GM18508 (cell line): Measurements from ENCODE around the gene RASA3.

Experiments
- ATAC-seq: cut with Tn5 transposase; IDR thresholded peaks from one replicate; pipeline ENCODE4 v1.9.1; 2021; ENCODE audit warnings: moderate number of reproducible peaks; ENCODE audit not compliant: insufficient read depth, unreplicated experiment

RASA3 gene

DNA sequence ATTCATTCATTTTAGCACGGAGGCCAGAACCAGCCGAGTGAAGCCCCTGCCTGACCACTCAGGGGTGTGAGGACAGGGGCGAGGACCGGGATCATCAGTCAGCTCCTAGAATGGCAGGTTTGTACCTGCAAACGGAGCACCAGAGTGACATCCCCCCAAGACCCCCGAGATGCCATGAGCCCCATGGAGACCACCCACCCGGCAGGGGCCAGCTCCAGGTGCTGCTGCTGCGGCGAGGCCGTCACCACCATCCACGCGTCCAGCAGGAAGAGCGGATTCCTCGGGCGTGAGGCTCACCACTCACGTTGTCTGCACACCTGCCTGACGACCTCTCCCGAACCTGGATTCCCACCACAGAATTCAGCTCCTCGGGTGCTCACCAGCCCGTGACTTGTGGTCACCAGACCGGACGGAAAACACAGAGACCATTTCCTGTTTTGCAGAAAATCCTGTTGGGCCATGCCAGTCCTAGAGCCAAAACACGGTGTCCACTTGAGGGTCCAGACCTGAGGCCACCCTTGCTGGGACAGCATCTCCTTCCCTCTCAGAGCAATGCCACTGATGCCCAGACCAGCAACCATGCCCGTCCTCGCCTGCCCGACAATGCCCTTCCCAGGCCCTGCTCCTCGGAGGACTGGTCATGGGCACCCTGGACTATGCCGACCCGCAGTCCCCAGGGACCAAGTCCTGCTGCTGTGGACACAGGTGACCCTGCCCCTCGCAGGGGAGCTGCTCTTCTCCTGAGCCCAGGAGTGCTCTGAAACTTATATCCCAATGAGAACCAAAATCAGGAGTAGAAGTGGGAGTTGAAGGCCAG lies 74.2 kb downstream of the RASA3 start:
- no peak for ATAC-seq

DNA sequence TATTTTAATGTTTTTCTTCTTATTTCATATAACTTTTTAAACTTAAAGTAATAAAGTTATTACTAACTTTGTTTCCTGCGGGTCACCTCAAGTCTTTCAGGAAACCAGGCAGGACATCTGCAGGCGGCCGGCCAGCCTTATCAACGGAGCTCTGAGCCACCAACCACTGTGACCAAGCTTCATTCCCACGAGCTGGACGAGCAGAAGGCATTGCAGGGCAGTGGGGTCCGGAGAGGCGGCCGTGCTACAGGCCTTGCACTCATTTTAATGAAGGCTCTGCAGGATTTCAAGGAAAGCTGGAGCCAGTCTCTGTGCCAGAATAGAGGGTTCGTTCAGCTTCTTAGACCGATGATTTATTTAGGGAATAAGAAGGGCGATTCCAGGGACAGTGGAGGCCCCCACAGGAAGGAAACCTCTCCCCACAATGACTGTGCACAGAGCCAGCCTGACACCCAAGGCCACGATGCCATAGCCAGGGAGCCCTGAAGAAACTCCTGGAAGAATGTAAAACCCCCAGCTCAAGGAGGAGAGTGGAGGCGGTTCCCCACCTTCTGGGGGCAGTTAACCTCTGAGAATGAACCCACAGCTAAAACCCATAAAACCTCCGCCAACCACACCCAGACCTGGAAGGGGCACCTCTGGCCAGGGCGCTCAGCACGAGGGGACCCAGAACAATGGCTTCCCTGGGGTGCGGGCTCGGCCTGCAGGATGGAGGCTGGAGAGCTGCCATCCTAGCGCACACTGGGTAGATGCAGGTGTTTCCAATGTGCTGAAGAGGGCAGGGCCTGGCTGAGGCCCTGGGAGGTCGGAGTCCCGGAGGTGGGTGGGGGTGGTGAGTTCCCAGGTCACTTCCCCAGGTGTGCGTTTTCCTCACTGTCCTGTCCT lies 75.0 kb downstream of the RASA3 start:
- ATAC-seq = no peak

DNA sequence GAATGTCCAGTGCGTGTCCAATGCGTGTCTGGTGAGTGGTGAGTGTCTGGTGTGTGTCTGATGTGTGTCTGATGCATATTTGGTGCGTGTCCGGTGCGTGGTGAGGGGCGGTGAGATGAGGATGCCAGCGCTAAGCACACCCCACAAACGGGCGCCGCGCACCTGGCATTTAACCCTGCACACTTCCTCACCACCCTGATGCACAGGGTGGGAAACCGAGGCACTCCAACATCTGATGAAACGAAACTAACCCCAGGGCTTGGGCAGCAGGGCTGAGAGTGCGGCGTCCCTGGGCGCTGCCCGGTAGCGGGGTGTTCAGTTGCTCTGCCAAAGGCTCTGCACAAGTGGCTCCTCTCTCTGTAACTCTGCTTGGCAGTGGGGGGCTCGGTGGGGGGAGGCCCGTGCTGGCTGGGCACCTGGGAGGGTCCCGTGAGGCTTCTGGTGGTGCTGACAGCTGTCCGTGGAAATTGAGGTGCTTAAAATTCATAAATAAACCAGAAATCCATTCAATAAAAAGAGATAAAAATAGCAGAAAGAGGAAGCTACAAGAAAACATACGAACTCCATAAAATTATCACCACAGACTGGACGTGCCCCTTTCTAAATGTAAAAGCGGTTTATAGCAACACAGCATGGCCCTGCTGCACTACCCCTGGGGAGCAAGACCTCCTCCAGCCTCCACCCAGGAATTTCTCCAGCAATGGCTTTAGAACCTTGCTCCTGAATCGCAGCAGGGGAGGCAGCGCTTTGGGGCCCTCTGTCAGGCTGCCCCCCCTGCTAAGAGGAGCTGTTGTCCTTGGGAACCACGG lies 76.0 kb downstream of the RASA3 start:
- ATAC-seq = no peak

GRCh38 chr13:114055766-114056165 lies 76.7 kb downstream of the RASA3 start:
- ATAC-seq = no peak

- no peak for ATAC-seq
Measured at GRCh38 chr13:114054830-114055439, 77.5 kb downstream of the RASA3 start.

DNA sequence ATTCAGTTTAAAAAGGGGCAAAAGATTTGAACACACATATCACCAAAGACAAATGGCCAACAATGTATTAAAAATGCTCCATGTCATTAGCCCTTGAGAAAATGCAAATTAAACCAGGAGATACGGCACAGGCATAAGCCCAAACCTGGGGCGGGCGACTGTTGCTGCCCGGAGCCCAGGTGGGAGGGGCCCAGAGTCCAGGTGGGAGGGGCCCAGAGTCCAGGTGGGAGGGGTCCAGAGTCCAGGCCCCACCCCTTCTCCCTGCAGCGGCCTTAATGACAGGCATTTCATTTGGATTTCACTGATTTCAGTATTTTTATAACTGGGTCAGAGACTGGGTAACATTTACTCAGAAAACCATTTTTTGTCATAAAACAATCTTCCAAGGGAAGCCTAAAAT lies 78.2 kb downstream of the RASA3 start:
- no peak for ATAC-seq

GRCh38 chr13:114053026-114053425 lies 79.4 kb downstream of the RASA3 start:
- no peak for ATAC-seq

- ATAC-seq = no peak
Measured at GRCh38 chr13:114050536-114051450, 81.6 kb downstream of the RASA3 start.

DNA sequence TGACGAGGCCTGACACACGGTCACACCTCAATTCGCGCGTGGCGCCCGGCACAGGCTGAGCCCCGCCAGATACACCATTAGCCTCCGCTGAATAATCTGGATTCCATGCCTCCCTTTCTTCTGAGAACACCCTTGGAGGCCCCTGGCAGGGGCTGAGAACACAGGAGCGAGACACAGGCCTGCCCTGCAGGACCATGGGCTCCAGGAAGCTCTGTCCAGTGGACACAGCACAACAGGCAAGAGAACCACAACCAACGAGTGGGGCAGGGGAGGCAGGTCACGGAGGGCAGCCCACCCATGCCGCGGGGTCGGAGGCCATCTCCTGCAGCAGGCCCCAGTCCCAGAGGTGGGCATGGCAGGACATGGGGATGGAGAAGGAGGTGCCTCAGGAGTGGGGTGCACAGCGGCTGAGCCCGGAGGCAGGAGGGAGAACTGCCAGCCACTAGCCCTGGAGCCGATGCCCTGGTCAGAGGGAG lies 82.8 kb downstream of the RASA3 start:
- ATAC-seq = no peak

DNA sequence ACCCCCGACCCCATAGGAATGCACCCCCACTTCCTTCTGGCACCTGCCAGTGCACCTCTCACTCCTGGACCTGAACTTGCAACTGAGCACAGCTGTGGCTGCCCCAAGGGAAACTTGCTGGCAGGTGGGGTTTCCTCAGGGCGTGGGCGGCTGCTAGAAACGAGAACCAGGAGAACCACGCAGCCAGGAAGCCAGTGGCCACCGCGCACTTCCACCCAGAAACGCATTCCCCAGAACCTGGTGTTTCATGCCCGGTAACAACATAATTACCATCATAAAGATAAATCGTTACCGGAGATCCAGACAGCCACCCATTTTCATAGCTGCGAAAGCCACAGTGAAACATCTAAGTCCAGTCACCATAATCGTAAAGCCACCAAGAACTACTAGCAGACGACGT lies 83.4 kb downstream of the RASA3 start:
- ATAC-seq = no peak

DNA sequence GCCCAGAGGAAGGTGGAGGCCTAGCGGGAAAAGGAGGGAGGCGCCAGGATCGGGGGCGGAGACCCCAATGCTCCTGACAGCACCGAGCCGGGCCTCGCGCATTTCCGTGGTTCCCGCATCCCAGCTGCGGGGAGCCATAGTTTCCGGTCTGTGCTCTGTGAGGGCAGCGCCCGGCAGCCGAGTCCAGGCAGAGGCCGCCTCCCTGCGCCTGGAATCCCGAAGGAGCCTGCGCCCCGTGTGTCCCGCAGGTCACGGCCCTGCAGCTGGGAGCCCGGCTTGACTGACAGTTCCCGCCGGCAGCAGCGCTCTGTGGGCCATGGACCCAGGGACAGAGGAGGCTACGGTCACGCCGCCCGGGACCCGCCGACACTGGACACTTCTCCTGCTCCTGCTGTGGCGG lies 84.0 kb downstream of the RASA3 start:
- no peak for ATAC-seq

DNA sequence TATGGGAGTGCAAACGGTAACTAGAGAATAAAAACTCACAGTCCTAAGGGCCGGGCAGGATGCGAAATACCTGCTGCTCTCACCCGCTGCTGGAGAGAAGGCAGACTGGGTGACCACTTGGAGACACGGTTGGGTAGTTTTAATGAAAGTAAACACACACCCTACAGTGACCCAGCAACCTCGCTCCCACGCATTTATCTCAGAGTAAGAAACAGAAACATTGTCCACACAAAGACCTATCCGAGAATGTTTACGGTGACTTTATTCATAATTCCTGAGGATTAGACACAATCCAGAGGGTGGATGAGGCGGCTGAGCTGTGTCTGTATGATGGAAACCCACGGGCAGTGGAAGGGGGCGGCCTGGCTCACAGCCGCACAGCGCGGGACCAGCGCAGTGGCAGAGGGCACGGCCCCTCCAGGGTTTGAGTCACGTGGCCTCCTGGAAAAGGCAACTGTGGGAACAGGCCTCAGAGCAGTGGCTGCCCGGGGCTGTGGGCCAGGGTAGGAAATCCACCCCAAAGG lies 85.0 kb downstream of the RASA3 start:
- no peak for ATAC-seq

DNA sequence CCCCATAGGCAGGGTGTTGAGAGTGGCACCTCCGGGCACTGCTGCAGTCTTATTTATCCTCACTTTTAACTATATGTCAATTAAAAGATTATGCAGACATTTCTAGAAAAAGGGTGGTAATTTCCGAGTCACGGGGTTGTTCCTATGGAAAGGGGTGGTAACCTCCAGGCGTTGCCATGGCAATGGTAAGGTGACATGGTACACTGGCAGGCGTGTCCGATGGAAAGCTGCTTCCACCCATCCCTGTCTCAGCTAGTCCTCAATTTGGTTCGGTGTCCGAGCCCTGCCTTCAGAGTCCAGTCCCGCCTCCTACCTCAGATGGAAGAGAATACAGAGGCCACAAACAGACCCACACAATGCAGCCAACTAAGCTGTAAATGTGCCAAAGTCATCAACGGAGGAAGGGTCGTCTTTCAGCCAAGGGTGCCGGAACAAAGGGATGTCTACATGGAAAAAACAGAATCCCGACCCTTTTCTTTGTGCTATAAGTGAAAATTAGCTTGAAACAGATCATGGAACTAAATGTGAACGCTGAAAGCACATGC lies 85.9 kb downstream of the RASA3 start:
- ATAC-seq = no peak

DNA sequence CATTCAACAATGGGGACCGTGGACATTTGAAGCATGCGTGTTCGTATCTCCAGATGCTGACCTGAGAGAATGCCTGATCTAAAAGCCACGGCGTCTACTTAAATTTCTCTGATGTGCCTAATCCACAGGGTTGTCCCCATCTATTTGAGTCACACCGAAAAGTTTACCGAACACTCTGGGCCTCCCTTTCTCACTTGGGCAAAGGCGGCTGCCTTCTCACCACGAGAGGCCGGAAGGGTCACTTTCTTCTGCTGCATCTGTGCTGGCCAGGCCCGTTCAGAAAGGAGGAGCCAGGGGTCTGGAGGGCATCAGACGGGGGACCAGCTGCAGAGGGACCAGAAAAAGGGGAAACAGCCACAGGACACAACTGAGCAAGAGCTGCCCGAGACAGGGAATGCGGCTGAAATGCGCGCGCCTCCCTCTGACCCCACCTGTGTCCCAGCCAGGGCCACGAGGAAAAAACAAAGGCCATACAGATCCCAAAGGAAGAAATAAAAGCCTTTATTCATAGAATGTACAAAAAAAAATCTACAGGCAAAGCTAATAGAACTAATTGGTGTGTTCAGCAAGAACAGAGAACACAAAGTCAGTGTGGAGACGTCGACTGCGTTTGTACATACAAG lies 87.2 kb downstream of the RASA3 start:
- no peak for ATAC-seq

- ATAC-seq = no peak
Measured at GRCh38 chr13:114044486-114044885, 87.9 kb downstream of the RASA3 start.

DNA sequence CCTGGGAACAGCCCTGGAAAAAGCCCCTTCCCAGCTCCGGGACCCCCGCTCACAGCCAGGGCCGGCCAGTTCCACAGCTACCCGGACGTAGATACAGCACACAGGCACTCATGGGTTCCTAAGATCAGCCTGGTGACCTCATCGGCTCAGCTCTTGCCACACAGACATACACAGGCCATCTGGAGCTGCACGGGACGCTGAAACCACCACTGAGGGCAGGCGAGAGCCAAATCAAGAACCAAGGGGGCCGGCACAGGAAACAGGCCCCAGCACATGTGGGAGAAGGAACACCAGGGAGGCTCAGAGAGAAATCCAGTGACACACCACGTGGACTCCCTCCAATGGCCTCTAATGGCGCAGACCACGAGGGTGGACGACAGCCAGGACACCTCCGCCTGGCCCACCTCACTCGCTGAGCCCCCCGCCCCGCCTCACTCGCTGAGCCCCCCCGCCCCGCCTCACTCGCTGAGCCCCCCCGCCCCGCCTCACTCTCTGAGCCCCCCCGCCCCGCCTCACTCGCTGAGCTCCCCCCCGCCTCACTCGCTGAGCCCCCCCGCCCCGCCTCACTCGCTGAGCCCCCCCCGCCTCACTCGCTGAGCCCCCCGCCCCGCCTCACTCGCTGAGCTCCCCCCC lies 88.9 kb downstream of the RASA3 start:
- ATAC-seq = no peak

- ATAC-seq = no peak
Measured at GRCh38 chr13:114042066-114042815, 90.2 kb downstream of the RASA3 start.
